Heart left ventricle (tissue), 16 donors: ENCODE data around the gene HDAC10. TPM values are rescaled to one million over a fixed set of nuclear protein-coding genes. Genes with fewer than 3 reads are reported as not detected.

Source experiments
- ATAC-seq, 4 donors: fragments of 200-7000 bp; cut with Tn5 transposase; one replicate each; pipeline ENCODE4 v1.9.1; 2020 to 2022; ENCODE audit warnings: moderate library complexity in 4 of 4, mild to moderate bottlenecking in 3 of 4, moderate number of reproducible peaks in 1 of 4
- DNase-seq, 5 donors: peaks; one replicate each; pipeline ENCODE4 v3.0.0-alpha.2; 2020
- H3K27ac ChIP-seq, 12 donors: fragments of 200-600 bp; sonication (generic) in 4 of 12; one replicate each; pipeline versions ENCODE4 v1.5.0 to v1.8.0; 2016 to 2022; ENCODE audit warnings: mild to moderate bottlenecking in 2 of 12
- H3K27me3 ChIP-seq, 9 donors: fragments of 200-600 bp; sonication (generic) in 2 of 9; one replicate each; pipeline versions ENCODE4 v1.5.1 to v1.8.0; 2016 to 2022; ENCODE audit warnings: mild to moderate bottlenecking in 3 of 9
- H3K36me3 ChIP-seq, 9 donors: fragments of 200-600 bp; sonication (generic) in 2 of 9; one replicate each; pipeline versions ENCODE4 v1.5.0 to v1.8.0; 2018 to 2022; ENCODE audit warnings: mild to moderate bottlenecking in 2 of 9
- H3K4me1 ChIP-seq, 12 donors: fragments of 200-600 bp; sonication (generic) in 4 of 12; one replicate each; pipeline versions ENCODE4 v1.5.0 to v1.8.0; 2016 to 2022; ENCODE audit warnings: mild to moderate bottlenecking in 3 of 12
- H3K4me3 ChIP-seq, 12 donors: fragments of 200-600 bp; sonication (generic) in 4 of 12; one replicate each; pipeline versions ENCODE4 v1.5.0 to v1.8.0; 2017 to 2022; ENCODE audit warnings: mild to moderate bottlenecking in 9 of 12, moderate library complexity in 4 of 12
- H3K9me3 ChIP-seq, 12 donors: fragments of 200-600 bp; sonication (generic) in 4 of 12; one replicate each; pipeline versions ENCODE4 v1.5.0 to v1.8.0; 2016 to 2022; ENCODE audit warnings: mild to moderate bottlenecking in 1 of 12
- CTCF ChIP-seq, 12 donors: fragments of 200-600 bp; sonication (generic) in 4 of 12; IDR thresholded peaks; one replicate each; pipeline versions ENCODE4 v1.5.0 to v1.8.0; 2018 to 2022; ENCODE audit warnings: antibody characterized with exemption in 12 of 12, mild to moderate bottlenecking in 5 of 12
- POLR2A ChIP-seq, 2 donors: fragments of 450-650 bp; IDR thresholded peaks; one replicate each; pipeline ENCODE4 v1.6.1; 2017; ENCODE audit warnings: antibody characterized with exemption in 2 of 2, mild to moderate bottlenecking in 2 of 2, moderate library complexity in 2 of 2
- WGBS, 4 donors: extraction: QIAGEN DNeasy Blood & Tissue Kit in 2 of 4; methylation state at CpG; one replicate each; pipeline versions ENCODE4 v1.1.5 to v1.1.7; 2013 to 2018; 5-methylcytosine and 5-hydroxymethylcytosine counted together
- intact Hi-C, 10 donors: fragments of 100-400 bp; cut with DNase I; formaldehyde crosslinking; loops; one replicate each; pipeline versions ENCODE4 v1.11.1 to v1.14.2; 2022
- polyA plus RNA-seq, 2 donors: library from polyadenylated mRNA; stranded (reverse); fragments of 200-250 nt; gene quantifications; one replicate each; pipeline ENCODE4 v1.2.3, GENCODE V29; 2013
- total RNA-seq, 9 donors: library from RNA; depleted of rRNA in 2 of 9; stranded (reverse); fragments of >200 nt in 2 of 9; fragmentation: NEBNext Ultra II Directional in 3 of 9; extraction: Animal tissue kit (Norgen Biotek cat#: 25700) in 3 of 9; gene quantifications; one replicate each; pipeline versions ENCODE4 v1.1.0 to v1.2.4, GENCODE V29; 2016 to 2023
- donor health status: ischemic (EF 13 %, LVEDD 7.1; RV severe dilation, severe dysfunction).
- donor health status: healthy with polysubstance abuse.
- donor health status: DM: no; HTN: yes; CAD: no.
- donor health status: DM: no; HTN: no; CAD: no.
- donor health status: ischemic (EF 25% LVEDD 6.9; RV normal size, moderate dysfunction).
- donor health status: ischemic (EF 25% LVEDD 5.7; RV mildly dilated, moderate dysfunction).
- donor health status: healthy.
- donor health status: DM: yes; HTN: yes; CAD: no.
- donor health status: ischemic (EF 35%, LVEDD 5.7; RV mildly dilated, moderate dysfunction).
- donor health status: nonischemic (EF 11% LVEDD 7.7; RV severe dilation, severe dysfunction).
- donor health status: DM: yes; HTN: yes; CAD: no.
- donor health status: PGD.
- donor health status: ischemic (EF 29% LVEDD 5.4; RV normal size, mild dysfunction).
- donor health status: nonischemic (EF 23%, LVEDD 6.1; RV moderate dilation, normal function).

Gene HDAC10
- total and polyA plus RNA-seq, 11 donors, result 6.2 to 22.4 (median 10.8) TPM

GRCh38 chr22:50222508-50222907, 28.6 kb downstream of the HDAC10 start:
- H3K27me3 ChIP-seq, result no peaks in the 10 kb centered on the region
- no peak for TF ChIP-seq CTCF (IDR thresholded peaks at IDR 0.05)
- TF ChIP-seq POLR2A (IDR thresholded peaks at IDR 0.05), result no peak
- no peak for ATAC-seq
- H3K9me3 ChIP-seq, result no peaks in the 10 kb centered on the region
- WGBS, 4 donors, result 89 to 94% (median 91%) methylated on average over 8 of the region's 8 CpGs
- intact Hi-C loops, result loop anchor here in 1 of 10 donors (10.0 kb wide), 1 partner anchor 242 kb away; no protein-coding TSS in a partner anchor
- peaks cover 0 to 10% (median 4%) of the 10 kb centered on the region in 12 donors for H3K4me1 ChIP-seq
- H3K36me3 ChIP-seq, result peaks cover under 1 to 94% (median 84%) of the 10 kb centered on the region in 9 donors
- no peak for DNase-seq
- H3K4me3 ChIP-seq, result no peak overlapping the region
- no peak overlapping the region for H3K27ac ChIP-seq

- ATAC-seq (no peak), DNase-seq (no peak)
- Histone ChIP-seq H3K36me3 (peaks cover 5 to 95% (median 84%) of the 10 kb centered on the region in 9 donors), H3K27ac (no peak overlapping the region), H3K4me3 (no peak overlapping the region), H3K27me3 (no peaks in the 10 kb centered on the region), H3K9me3 (no peaks in the 10 kb centered on the region), H3K4me1 (peaks cover 0 to 10% (median 4%) of the 10 kb centered on the region in 12 donors)
- intact Hi-C loops, result loop anchor here in 1 of 10 donors (10.0 kb wide), 1 partner anchor 243 kb away; no protein-coding TSS in a partner anchor
- 92 to 93% (median 93%) methylated on average over 15 to 19 of the region's 19 CpGs for WGBS, 4 donors
- TF ChIP-seq CTCF (IDR thresholded peaks at IDR 0.05), result no peak
- TF ChIP-seq POLR2A (IDR thresholded peaks at IDR 0.05), result no peak
Observed at GRCh38 chr22:50221410-50222300, 29.4 kb downstream of the HDAC10 start.

- Histone ChIP-seq H3K9me3 (no peaks in the 10 kb centered on the region), H3K4me3 (no peak overlapping the region), H3K36me3 (peaks cover 5 to 97% (median 86%) of the 10 kb centered on the region in 9 donors), H3K27me3 (no peaks in the 10 kb centered on the region), H3K4me1 (peaks cover 0 to 10% (median 4%) of the 10 kb centered on the region in 12 donors), H3K27ac (no peak overlapping the region)
- intact Hi-C loops, result loop anchor here in 1 of 10 donors (10.0 kb wide), 1 partner anchor 244 kb away; no protein-coding TSS in a partner anchor
- TF ChIP-seq POLR2A (IDR thresholded peaks at IDR 0.05), result no peak
- TF ChIP-seq CTCF (IDR thresholded peaks at IDR 0.05), result no peak
- WGBS, 4 donors, result 94 to 96% (median 96%) methylated on average over 36 to 45 of the region's 45 CpGs
- ATAC-seq, result no peak
- DNase-seq, result no peak
Observed at GRCh38 chr22:50220603-50221409, 30.3 kb downstream of the HDAC10 start.
